Kidney epithelial cell (primary cell): ENCODE results near the gene MRPL37. TPM values are rescaled to one million over a fixed set of nuclear protein-coding genes. Genes with fewer than 3 reads are reported as not detected.

Experiments used
- DNase-seq: peaks from one replicate; pipeline ENCODE4 v3.0.0-alpha.2; 2010; ENCODE audit warnings: low read depth
- H3K27me3 ChIP-seq: 2 replicates; pipeline ENCODE4 v1.6.0; 2011; ENCODE audit warnings: low read length; ENCODE audit not compliant: control insufficient read depth, insufficient read depth
- H3K36me3 ChIP-seq: 2 replicates; pipeline ENCODE4 v1.5.1; 2011; ENCODE audit warnings: low read length; ENCODE audit not compliant: control insufficient read depth, insufficient read depth
- H3K4me3 ChIP-seq: 2 replicates; pipeline ENCODE4 v1.5.1; 2011; ENCODE audit warnings: low read depth, mild to moderate bottlenecking, control low read depth, low read length
- total RNA-seq: library from RNA; depleted of rRNA; stranded (reverse); fragments of >200 nt; gene quantifications from 2 replicates; pipeline ENCODE4 v1.2.3, GENCODE V29; 2015
- TF ChIP-seq, protein P1 (sequence below): IDR thresholded peaks from 2 replicates; pipeline ENCODE4 v1.5.1; 2011; ENCODE audit warnings: mild to moderate bottlenecking, moderate library complexity, low read length, control low read depth, inconsistent platforms; ENCODE audit not compliant: insufficient read depth, poor library complexity, severe bottlenecking

Gene MRPL37
- total RNA-seq, 1 donor from 2014 or later, result 124 TPM

- H3K27me3 ChIP-seq, result no peaks in the 10 kb centered on the region
- H3K4me3 ChIP-seq, result no peak overlapping the region
- TF ChIP-seq, protein P1, sequence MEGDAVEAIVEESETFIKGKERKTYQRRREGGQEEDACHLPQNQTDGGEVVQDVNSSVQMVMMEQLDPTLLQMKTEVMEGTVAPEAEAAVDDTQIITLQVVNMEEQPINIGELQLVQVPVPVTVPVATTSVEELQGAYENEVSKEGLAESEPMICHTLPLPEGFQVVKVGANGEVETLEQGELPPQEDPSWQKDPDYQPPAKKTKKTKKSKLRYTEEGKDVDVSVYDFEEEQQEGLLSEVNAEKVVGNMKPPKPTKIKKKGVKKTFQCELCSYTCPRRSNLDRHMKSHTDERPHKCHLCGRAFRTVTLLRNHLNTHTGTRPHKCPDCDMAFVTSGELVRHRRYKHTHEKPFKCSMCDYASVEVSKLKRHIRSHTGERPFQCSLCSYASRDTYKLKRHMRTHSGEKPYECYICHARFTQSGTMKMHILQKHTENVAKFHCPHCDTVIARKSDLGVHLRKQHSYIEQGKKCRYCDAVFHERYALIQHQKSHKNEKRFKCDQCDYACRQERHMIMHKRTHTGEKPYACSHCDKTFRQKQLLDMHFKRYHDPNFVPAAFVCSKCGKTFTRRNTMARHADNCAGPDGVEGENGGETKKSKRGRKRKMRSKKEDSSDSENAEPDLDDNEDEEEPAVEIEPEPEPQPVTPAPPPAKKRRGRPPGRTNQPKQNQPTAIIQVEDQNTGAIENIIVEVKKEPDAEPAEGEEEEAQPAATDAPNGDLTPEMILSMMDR, result no peak
- DNase-seq, result no peak
- no peaks in the 10 kb centered on the region for H3K36me3 ChIP-seq
Observed at GRCh38 chr1:54248966-54249365, 49.0 kb downstream of the MRPL37 start.

DNA sequence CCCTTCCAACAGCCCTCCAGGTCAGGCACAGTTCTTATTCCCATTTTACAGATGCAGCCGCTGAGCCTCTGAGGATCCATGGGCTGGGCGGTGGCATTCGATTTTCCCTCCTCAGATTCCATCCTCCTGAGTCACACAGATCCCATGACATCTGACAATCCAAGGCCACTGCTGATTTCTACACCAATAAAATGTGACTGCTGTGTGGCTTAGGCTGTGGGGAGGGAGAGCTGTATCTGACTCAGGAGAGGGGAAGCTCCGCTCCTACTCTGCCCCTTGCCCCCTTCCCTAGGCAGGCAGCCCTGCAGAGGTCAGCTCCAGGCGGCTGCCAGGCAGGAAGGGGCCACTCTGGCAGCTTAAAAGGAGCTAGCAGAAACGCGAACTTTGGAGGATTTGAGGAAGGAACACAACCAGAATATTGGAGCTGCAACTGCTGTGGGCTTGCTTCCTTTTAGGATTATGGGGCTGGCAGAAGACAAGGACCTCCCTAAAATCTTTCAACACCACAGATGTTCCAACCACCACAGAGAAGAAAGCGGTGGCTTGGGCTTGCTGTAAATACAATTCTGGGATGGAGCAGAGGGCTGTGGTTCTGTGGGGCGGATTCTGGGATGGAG, 50.0 kb downstream of the MRPL37 start:
- DNase-seq, result no peak
- Histone ChIP-seq H3K27me3 (no peaks in the 10 kb centered on the region), H3K36me3 (no peaks in the 10 kb centered on the region), H3K4me3 (no peak overlapping the region)
- TF ChIP-seq, protein P1, result no peak

GRCh38 chr1:54250670-54251069, 50.7 kb downstream of the MRPL37 start:
- H3K36me3 ChIP-seq, result no peaks in the 10 kb centered on the region
- no peak overlapping the region for H3K4me3 ChIP-seq
- DNase-seq, result no peak
- no peaks in the 10 kb centered on the region for H3K27me3 ChIP-seq
- TF ChIP-seq, protein P1, result no peak

DNA sequence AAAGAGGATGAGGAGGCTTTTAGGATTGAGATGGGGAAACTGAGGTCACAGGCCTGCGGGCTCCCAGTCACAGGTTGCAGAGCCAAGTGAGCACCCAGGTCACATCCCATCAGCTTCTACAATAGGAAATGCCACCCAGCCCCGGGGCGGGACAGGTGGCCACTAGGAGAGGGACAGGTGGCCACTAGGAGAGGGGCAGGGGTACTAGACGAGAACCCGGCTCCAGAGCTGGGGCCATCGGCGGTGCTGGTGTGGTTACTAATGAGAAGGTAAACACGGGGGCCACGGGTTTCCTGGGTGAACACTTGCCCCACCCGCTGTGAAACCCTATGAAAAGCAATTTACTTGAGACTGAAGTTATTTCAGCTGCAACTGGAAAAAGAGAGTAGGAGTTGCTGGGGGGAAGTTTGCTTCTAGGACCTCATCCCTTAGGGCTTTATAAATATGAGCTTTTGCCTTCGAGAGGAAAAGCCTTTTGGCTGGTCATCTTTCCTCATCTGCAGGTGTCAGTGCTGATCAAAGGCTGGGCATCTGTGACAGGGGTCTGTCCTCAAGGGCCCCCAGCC, 52.5 kb downstream of the MRPL37 start:
- Histone ChIP-seq H3K36me3 (no peaks in the 10 kb centered on the region), H3K4me3 (no peak overlapping the region), H3K27me3 (no peaks in the 10 kb centered on the region)
- TF ChIP-seq, protein P1, result no peak
- DNase-seq, result no peak

DNA sequence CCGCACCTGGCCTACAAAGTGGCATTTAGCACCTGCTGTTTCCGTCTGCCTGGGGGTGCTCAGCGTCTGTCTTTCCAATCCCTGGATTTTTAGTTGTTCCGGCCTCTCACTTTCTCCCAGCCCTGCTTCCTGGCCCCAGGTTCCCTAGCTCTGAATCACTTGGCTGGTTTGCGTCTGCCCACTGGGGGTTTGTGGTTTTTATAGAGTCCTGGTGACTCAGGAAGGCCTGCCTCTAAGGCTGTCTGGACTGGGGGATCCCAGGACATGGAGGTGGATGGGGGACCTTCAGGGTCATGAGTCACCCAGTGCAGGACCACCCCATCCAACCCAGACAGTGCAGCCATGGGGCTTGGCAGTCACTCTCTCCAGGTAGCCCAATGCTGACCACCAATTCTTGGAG, 53.5 kb downstream of the MRPL37 start:
- peak; percentile 86 for DNase-seq
- H3K36me3 ChIP-seq, result no peaks in the 10 kb centered on the region
- TF ChIP-seq, protein P1, result no peak

GRCh38 chr1:54254055-54254454, 54.1 kb downstream of the MRPL37 start:
- DNase-seq, result no peak
- TF ChIP-seq, protein P1, result no peak
- Histone ChIP-seq H3K27me3 (no peaks in the 10 kb centered on the region), H3K36me3 (no peaks in the 10 kb centered on the region), H3K4me3 (no peak overlapping the region)

More for the DNA sequence above, 53.5 kb downstream of the MRPL37 start:
- Histone ChIP-seq H3K4me3 (no peak overlapping the region), H3K27me3 (no peaks in the 10 kb centered on the region)
